Smooth muscle cell (in vitro differentiated cells): ENCODE measurements around the gene TAOK2. TPM values are rescaled to one million over a fixed set of nuclear protein-coding genes. Genes with fewer than 3 reads are reported as not detected.

Experiments
- DNase-seq: peaks from one replicate; lab custom pipeline; 2025; ENCODE audit not compliant: unreplicated experiment; lab: John Stamatoyannopoulos, UW
- H2AFZ ChIP-seq: fragments of 200-600 bp; sonication (generic); 2 replicates; pipeline ENCODE4 v1.6.0; 2016; ENCODE audit warnings: antibody characterized with exemption, low read depth, mild to moderate bottlenecking
- H3F3A ChIP-seq: fragments of 200-600 bp; sonication (generic); 2 replicates; pipeline ENCODE4 v1.6.0; 2017; ENCODE audit warnings: antibody characterized with exemption, low read depth
- H3K27ac ChIP-seq: fragments of 200-600 bp; sonication (generic); 2 replicates; pipeline ENCODE4 v1.5.1; 2016; ENCODE audit warnings: low read depth, mild to moderate bottlenecking
- H3K27me3 ChIP-seq: fragments of 200-600 bp; sonication (generic); 2 replicates; pipeline ENCODE4 v1.6.1; 2016; ENCODE audit warnings: low read depth, mild to moderate bottlenecking
- H3K36me3 ChIP-seq: fragments of 200-600 bp; sonication (generic); 2 replicates; pipeline ENCODE4 v1.5.1; 2016; ENCODE audit warnings: low read depth
- H3K4me1 ChIP-seq: fragments of 200-600 bp; sonication (generic); 2 replicates; pipeline ENCODE4 v1.5.1; 2016; ENCODE audit warnings: low read depth
- H3K4me2 ChIP-seq: fragments of 200-600 bp; sonication (generic); 2 replicates; pipeline ENCODE4 v1.6.0; 2016; ENCODE audit warnings: mild to moderate bottlenecking
- H3K4me3 ChIP-seq: fragments of 200-600 bp; sonication (generic); 2 replicates; pipeline ENCODE4 v1.5.1; 2016; ENCODE audit warnings: mild to moderate bottlenecking
- H3K79me2 ChIP-seq: fragments of 200-600 bp; sonication (generic); 2 replicates; pipeline ENCODE4 v1.6.0; 2016; ENCODE audit warnings: low read depth, mild to moderate bottlenecking
- H3K9ac ChIP-seq: fragments of 200-600 bp; sonication (generic); 2 replicates; pipeline ENCODE4 v1.6.0; 2016; ENCODE audit warnings: low read depth
- H3K9me3 ChIP-seq: fragments of 200-600 bp; sonication (generic); replicated peaks from 2 replicates; pipeline ENCODE4 v1.5.1; 2016; ENCODE audit warnings: low read depth
- H4K20me1 ChIP-seq: fragments of 200-600 bp; sonication (generic); 2 replicates; pipeline ENCODE4 v1.6.0; 2016; ENCODE audit warnings: low read depth
- CTCF ChIP-seq: fragments of 200-600 bp; sonication (generic); IDR thresholded peaks from 2 replicates; pipeline ENCODE4 v1.5.1; 2017; ENCODE audit warnings: borderline replicate concordance, mild to moderate bottlenecking, antibody characterized with exemption; ENCODE audit not compliant: insufficient read depth, poor library complexity, severe bottlenecking
- WGBS: methylation state at CpG from one replicate; pipeline ENCODE4 v1.1.7; 2016; ENCODE audit warnings: low lambda C conversion rate; 5-methylcytosine and 5-hydroxymethylcytosine counted together
- polyA plus RNA-seq: library from polyadenylated mRNA; unstranded; fragments of >200 nt; fragmentation: Nextera tagmentation; extraction: Ambion mirVana; gene quantifications from 2 replicates; pipeline ENCODE4 v1.2.1, GENCODE V29; 2016
- total RNA-seq: library from RNA; depleted of rRNA; stranded (reverse); fragments of >200 nt; gene quantifications from 2 replicates; pipeline ENCODE4 v1.2.3, GENCODE V29; 2014

The TAOK2 gene
- total and polyA plus RNA-seq, 2 experiments from 2014 or later, result 26.0 to 26.2 TPM

GRCh38 chr16:30026449-30026848 is 52.8 kb downstream of the TAOK2 start:
- Histone ChIP-seq H3K79me2 (no peaks in the 10 kb centered on the region), H3F3A (no peaks in the 10 kb centered on the region), H3K4me2 (no peak overlapping the region), H2AFZ (no peak overlapping the region), H4K20me1 (no peaks in the 10 kb centered on the region), H3K4me3 (no peak overlapping the region), H3K9ac (no peak overlapping the region), H3K27me3 (peaks cover 36% of the 10 kb centered on the region), H3K27ac (no peak overlapping the region), H3K9me3 (no peaks in the 10 kb centered on the region), H3K36me3 (no peaks in the 10 kb centered on the region), H3K4me1 (no peaks in the 10 kb centered on the region)
- no peak for DNase-seq
- 93% methylated on average over 18 of the region's 18 CpGs for WGBS
- no peak for TF ChIP-seq CTCF

GRCh38 chr16:30027588-30028437 is 54.1 kb downstream of the TAOK2 start:
- Histone ChIP-seq H3K4me2 (no peak overlapping the region), H3K9ac (no peak overlapping the region), H3F3A (no peaks in the 10 kb centered on the region), H3K27me3 (peaks cover 46% of the 10 kb centered on the region), H3K27ac (no peak overlapping the region), H4K20me1 (no peaks in the 10 kb centered on the region), H3K4me1 (peaks cover 3% of the 10 kb centered on the region), H3K79me2 (no peaks in the 10 kb centered on the region), H3K4me3 (no peak overlapping the region), H3K9me3 (no peaks in the 10 kb centered on the region), H2AFZ (no peak overlapping the region), H3K36me3 (no peaks in the 10 kb centered on the region)
- WGBS, result 63% methylated on average over 13 of the region's 13 CpGs
- no peak for TF ChIP-seq CTCF
- no peak for DNase-seq

GRCh38 chr16:30028438-30029076 is 54.9 kb downstream of the TAOK2 start:
- no peak for DNase-seq
- Histone ChIP-seq H3K4me1 (peaks cover 3% of the 10 kb centered on the region), H3K27me3 (peaks cover 46% of the 10 kb centered on the region), H3K79me2 (no peaks in the 10 kb centered on the region), H3K9ac (no peak overlapping the region), H3F3A (no peaks in the 10 kb centered on the region), H3K36me3 (no peaks in the 10 kb centered on the region), H3K4me3 (no peak overlapping the region), H4K20me1 (no peaks in the 10 kb centered on the region), H3K4me2 (no peak overlapping the region), H3K9me3 (no peaks in the 10 kb centered on the region), H3K27ac (no peak overlapping the region), H2AFZ (no peak overlapping the region)
- 29% methylated on average over 18 of the region's 18 CpGs for WGBS
- TF ChIP-seq CTCF, result no peak
